Adipocyte (in vitro differentiated cells): ENCODE data around the gene HIRA.
"Not testable (repeated sequence)": the region's sequence is repeated elsewhere in the genome, so short reads cannot be mapped to it uniquely, and the experiment has no call there.

ENCODE experiments used
- DNase-seq: peaks from one replicate; pipeline ENCODE4 v3.0.0-alpha.2; 2015; ENCODE audit warnings: low read depth
- H3K27me3 ChIP-seq: replicated peaks from 2 replicates; pipeline ENCODE4 v1.7.0; 2013; ENCODE audit warnings: mild to moderate bottlenecking, low read length, moderate library complexity; ENCODE audit not compliant: control insufficient read depth, insufficient read depth
- H3K36me3 ChIP-seq: 2 replicates; pipeline ENCODE4 v1.7.0; 2013; ENCODE audit warnings: low read length, mild to moderate bottlenecking, moderate library complexity; ENCODE audit not compliant: control insufficient read depth, insufficient read depth, severe bottlenecking
- H3K4me1 ChIP-seq: 2 replicates; pipeline ENCODE4 v1.7.0; 2013; ENCODE audit warnings: mild to moderate bottlenecking, low read length, moderate library complexity; ENCODE audit not compliant: control insufficient read depth, insufficient read depth
- H3K4me3 ChIP-seq: 2 replicates; pipeline ENCODE4 v1.7.0; 2013; ENCODE audit warnings: mild to moderate bottlenecking, low read length, moderate library complexity
- H3K9ac ChIP-seq: 2 replicates; pipeline ENCODE4 v1.7.0; 2013; ENCODE audit warnings: mild to moderate bottlenecking, low read length, moderate library complexity
- H3K9me3 ChIP-seq: 2 replicates; pipeline ENCODE4 v1.7.0; 2013; ENCODE audit warnings: mild to moderate bottlenecking, low read length, moderate library complexity; ENCODE audit not compliant: control insufficient read depth

HIRA gene

DNA sequence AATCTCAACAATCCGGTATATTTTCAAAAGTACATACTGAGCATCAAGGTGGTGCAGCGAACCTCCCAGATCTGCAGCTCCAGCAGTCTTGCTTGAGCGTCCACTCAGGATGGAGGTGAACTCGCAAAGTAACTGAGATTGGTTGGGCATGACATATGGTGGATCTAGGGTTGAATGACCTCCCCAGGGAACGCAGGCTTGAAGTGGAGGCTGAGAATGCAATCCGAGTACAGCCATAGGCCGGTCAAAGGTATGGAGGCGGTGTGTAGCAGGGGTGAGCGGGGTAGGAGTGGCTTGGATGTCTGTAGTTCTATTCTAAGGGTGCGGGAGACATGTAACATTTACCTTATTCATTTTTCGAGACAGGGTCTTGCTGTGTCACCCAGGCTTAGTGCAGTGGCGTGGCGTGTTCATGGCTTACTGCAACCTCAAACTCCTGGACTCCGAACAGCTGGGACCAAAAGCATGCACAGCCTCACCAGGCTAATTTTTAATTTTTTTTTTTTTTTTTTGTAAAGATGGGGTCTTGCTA, 16.6 kb upstream of the HIRA start:
- Histone ChIP-seq H3K9ac (peak overlapping the region; percentile 88), H3K27me3 (no peaks in the 10 kb centered on the region), H3K4me3 (peak overlapping the region; percentile 89), H3K9me3 (no peaks in the 10 kb centered on the region), H3K4me1 (peaks cover 32% of the 10 kb centered on the region), H3K36me3 (peaks cover 36% of the 10 kb centered on the region)
- DNase-seq = peak; percentile 79

DNA sequence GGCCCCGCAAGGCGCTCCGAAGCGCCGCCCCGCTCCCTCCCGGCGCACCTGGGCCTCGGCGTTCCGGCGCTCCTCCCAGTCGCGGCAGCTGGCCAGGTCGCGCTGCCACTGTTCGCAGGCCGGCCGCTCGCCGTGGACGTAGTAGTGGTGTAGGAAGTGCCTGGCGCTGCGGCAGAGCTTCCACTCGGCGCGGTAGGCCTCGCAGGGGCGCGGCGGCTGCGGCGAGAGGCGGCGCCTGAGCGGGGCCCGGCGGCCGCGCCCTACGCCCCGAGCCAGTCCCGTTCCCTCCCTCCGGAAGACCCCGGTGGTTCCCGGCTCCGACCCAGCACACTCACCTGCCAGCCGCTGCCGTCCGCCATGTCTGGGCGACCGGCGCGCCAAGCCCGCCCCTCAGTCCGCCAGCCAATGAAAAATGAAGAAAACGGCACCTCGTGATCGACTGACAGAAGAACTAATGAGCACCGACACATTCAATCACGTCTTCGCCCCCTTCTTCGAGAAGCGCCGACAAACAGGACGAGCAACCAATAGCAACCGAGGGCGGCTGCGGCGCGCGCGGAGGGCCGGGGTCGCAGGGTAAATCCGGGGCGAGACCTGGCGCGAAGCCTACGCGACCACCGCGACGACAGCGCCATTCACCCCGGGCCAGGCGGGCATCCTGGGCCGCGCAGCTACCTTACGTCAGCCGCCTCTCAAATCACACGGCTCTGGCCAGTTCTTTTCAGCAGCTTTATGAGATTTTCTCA, 16.0 kb upstream of the HIRA start, which contains the start of gene C22orf39:
C22orf39 (minus strand) TSS at position 382 of the 746 bp plus-strand sequence; CDS start at position 359, 23 bp downstream.
- Histone ChIP-seq H3K9me3 (no peaks in the 10 kb centered on the region), H3K9ac (peak within 1 kb of the TSS; percentile 88), H3K4me1 (peaks cover 32% of the 10 kb centered on the region), H3K27me3 (no peaks in the 10 kb centered on the region), H3K36me3 (peaks cover 30% of the 10 kb centered on the region), H3K4me3 (peak within 1 kb of the TSS; percentile 89)
- DNase-seq = peak; percentile 93

DNA sequence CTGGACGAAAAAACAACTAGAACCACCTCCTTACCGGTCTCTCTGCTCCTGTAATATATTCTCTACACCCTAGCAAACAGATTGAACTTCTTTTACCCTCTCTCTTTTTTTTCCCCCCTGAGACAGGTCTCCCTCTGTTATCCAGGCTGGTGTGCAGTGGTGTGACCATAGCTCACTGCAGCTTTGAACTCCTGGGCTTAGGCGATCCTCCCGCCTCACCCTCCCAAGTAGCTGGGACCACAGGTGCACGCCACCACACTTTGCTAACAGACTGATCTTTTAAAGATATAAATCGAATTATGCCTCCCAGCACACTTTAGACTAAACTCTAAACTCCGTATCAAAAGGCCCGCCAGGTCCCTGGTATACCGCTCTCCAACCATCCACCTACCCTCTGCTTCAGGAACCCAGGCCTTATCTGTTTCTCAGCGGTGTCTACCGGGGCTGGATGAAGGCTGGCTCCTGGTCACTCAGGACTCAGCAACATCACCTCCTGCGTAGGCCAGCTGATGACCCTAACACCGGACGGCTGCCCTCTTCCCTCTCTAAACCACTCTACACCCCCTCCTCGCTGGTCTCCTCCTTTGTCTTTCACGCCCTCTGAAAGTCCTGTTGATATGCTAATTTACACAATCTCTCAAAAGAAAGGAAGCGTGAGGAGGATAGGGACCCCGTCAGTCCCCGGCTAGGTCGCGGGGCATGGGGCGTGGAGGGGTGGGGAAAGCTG, 15.2 kb upstream of the HIRA start:
- Histone ChIP-seq H3K9ac (peak overlapping the region; percentile 88), H3K4me1 (peaks cover 38% of the 10 kb centered on the region), H3K27me3 (no peaks in the 10 kb centered on the region), H3K9me3 (no peaks in the 10 kb centered on the region), H3K4me3 (peak overlapping the region; percentile 89), H3K36me3 (peaks cover 25% of the 10 kb centered on the region)
- no peak for DNase-seq

DNA sequence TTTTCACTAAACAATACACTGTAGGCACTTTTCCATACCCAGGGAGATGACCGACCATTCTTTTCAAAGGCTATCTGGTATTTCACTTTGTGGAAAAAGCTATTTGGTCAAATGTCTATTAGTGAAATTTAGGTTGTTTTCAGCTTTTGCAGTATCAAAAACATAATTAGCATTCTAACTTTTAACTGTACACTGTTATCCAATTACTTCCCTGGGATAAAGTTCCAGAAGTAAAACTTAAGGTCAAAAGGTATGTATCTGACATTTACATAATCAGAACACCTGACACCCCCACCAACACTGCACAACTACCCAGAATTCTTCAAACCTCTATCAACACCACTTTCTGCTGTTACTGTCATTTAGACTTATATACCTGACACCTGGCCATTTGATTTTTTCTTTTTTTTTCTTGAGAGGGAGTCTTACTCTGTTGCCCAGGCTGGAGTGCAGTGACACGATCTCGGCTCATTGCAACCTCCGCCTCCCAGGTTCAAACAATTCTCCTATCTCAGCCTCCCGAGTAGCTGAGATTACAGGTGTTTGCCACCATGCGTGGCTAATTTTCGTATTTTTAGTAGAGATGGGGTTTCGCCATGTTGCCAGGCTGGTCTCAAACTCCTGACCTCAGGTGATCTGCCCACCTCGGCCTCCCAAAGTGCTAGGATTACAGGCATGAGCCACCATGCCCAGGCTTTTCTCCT, 13.9 kb upstream of the HIRA start:
- not testable (repeated sequence) for H3K9ac ChIP-seq, H3K4me3 ChIP-seq, H3K27me3 ChIP-seq, DNase-seq, H3K9me3 ChIP-seq
- Histone ChIP-seq H3K4me1 (peaks cover 35% of the 10 kb centered on the region), H3K36me3 (peaks cover 17% of the 10 kb centered on the region)

DNA sequence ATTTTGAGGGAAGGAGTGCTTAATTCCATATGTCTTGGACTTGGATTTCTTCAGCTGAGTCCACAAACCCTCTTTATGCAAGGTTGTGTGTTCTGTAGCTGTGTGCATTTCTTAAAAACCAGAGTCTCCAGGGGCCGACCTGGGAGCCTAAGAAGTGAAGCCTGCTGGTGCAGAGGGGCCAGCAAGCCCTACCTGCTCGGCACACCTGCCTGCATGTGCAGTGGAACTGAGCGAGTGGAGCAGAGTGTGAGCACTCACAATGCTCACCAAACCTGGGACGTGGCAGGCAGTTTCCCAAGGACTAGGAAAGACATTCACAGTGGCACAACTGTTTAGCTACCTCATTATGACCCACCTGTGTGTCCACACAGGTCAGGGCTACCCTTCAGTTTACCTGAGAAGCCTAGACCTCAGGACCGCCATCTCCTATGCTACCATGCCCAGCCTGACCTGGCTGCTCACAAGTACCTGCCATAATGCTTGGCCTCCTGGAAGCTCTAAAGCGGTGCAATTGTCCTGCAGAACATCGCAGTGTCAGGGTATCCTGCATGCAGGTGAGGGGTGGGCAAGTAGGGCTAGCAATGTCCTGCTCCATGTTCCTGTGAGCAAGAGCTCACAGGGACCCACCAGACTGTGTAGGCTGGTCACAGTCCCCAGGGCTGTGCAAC, 12.1 kb upstream of the HIRA start:
- no peak overlapping the region for H3K4me3 ChIP-seq
- H3K9me3 ChIP-seq = no peaks in the 10 kb centered on the region
- no peaks in the 10 kb centered on the region for H3K27me3 ChIP-seq
- no peak overlapping the region for H3K9ac ChIP-seq
- no peak for DNase-seq
- peaks cover 11% of the 10 kb centered on the region for H3K36me3 ChIP-seq
- peaks cover 24% of the 10 kb centered on the region for H3K4me1 ChIP-seq

DNA sequence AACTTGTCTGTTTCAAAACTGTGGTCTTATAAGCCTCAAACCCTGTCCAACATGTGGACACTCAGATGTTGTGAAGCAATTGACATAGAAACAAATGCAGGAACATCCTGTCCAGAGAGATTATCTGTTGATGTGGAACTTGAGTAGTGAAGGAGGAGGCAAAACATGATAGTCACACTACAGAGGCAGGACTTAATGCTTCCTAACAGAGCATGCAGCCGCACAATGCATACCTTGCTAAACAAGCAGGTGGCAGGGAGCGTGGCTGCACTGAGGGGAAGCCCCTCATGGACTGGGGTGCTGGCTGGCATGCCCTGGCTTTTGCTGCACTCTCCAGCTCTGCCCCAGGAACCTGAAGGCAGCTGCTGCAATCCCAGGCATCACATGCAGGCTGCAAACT, 10.6 kb upstream of the HIRA start:
- Histone ChIP-seq H3K4me1 (peaks cover 15% of the 10 kb centered on the region), H3K27me3 (no peaks in the 10 kb centered on the region), H3K9me3 (no peaks in the 10 kb centered on the region), H3K9ac (no peak overlapping the region), H3K36me3 (peaks cover 11% of the 10 kb centered on the region), H3K4me3 (no peak overlapping the region)
- no peak for DNase-seq

DNA sequence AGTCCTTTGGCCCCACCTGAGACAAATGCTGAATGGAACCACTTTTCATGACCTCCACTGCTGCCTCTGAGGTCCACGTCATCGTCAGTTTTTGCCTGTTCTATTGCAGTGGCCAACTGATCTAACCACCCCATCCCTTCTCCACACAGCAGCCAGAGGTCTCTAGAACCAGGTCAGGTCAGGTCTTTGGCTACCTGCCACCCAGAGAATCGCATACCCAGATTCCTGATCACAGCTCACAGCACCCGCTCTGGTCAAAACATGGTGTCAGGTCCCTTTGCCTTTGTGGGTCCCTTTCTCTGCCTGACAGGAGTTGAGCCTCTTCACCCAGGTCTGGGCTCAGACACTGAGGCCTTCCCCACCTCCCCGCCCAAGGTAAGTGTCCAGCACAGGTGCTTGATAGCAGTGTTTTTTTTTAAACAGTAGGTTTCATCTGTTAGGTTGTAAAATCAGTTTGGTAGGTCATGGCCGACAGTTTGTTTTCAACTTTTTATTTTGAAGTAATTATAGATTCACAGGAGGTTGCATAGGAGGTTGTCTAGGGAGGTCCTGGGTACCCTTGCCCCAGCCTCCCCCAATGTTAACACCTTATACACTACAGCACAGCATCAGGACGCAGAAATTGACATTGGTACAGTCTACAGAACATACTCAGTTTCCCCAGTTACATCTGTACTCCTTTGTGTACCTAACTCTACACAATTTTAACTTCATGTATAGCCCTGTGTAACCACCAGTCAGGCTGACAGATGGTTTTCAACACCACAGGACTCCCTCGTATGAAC, 9.1 kb upstream of the HIRA start:
- Histone ChIP-seq H3K9me3 (no peaks in the 10 kb centered on the region), H3K4me1 (peaks cover 6% of the 10 kb centered on the region), H3K36me3 (peaks cover 23% of the 10 kb centered on the region), H3K4me3 (no peak overlapping the region), H3K27me3 (no peaks in the 10 kb centered on the region), H3K9ac (no peak overlapping the region)
- no peak for DNase-seq

DNA sequence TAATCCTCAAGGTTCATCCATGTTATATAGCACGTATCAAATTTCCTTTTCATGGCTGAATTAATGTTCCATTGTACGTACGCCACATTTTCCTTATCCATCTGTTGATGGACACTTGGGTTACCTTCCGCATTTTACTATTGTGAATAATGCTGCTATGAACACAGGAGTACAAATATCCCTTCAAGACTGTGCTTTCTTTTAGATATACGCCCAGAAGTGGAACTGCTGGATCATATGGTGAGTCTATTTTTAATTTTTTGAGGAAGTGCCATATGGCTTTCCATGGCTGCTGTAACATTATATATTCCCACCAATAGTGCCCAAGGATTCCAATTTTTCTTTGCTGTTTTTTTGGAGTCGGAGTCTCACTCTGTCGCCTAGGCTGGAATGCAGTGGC, 6.8 kb upstream of the HIRA start:
- Histone ChIP-seq H3K36me3 (peaks cover 28% of the 10 kb centered on the region), H3K4me3 (no peak overlapping the region), H3K9ac (no peak overlapping the region), H3K4me1 (peaks cover 11% of the 10 kb centered on the region), H3K27me3 (no peaks in the 10 kb centered on the region), H3K9me3 (no peaks in the 10 kb centered on the region)
- no peak for DNase-seq

DNA sequence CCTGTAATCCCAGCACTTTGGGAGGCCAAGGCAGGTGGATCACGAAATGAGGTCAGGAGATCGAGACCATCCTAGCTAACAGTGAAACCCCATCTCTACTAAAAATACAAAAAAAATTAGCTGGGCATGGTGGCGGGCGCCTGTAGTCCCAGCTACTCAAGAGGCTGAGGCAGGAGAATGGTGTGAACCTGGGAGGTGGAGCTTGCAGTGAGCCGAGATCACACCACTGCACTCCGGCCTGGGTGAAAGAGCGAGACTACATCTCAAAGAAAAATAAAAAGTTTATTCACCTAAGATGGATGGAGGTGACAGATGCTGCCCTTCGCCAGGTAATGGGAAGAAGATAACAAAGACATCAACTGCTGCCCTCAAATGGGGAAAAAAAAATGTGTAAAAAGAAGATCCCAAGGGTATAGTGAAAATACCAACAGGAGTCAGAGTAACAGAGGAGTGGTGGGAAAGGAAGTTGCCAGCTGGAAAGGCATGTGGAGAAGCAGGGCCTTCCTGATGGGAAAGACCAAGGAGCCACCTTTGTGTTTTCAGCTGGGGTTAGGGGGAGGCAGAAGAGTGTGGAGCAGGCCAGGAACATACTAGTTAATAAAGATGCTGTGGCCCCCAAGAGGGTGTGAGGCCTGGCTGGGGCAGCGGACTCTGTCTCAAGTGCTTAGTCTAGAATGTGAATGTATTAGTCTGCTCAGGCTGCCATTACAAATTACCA, 5.1 kb upstream of the HIRA start:
- H3K4me3 ChIP-seq, H3K27me3 ChIP-seq, H3K9me3 ChIP-seq, H3K4me1 ChIP-seq, H3K9ac ChIP-seq, DNase-seq: not testable (repeated sequence)
- H3K36me3 ChIP-seq = peaks cover 26% of the 10 kb centered on the region
